IPS-11a (cell line): ENCODE results near the gene HLA-DPB1.
"Not testable (repeated sequence)": the region's sequence is repeated elsewhere in the genome, so short reads cannot be mapped to it uniquely, and the experiment has no call there.

Experiments used
- H3K4me3 ChIP-seq: one replicate; pipeline ENCODE4 v1.5.1; 2013; ENCODE audit warnings: low read depth, low read length, control low read depth

The HLA-DPB1 gene

GRCh38 chr6:33075568-33076405 lies at the start of gene HLA-DPB1:
HLA-DPB1 (plus strand) TSS chr6:33075990; CDS start chr6:33076042, 52 bp downstream.
- no peak within 1 kb of the TSS for H3K4me3 ChIP-seq

- H3K4me3 ChIP-seq: no peak overlapping the region
Observed at GRCh38 chr6:33028220-33028849, 47.5 kb upstream of the HLA-DPB1 start.

GRCh38 chr6:33029328-33030184 lies 46.2 kb upstream of the HLA-DPB1 start:
- no peak overlapping the region for H3K4me3 ChIP-seq

- H3K4me3 ChIP-seq: no peak overlapping the region
Observed at GRCh38 chr6:33030245-33030644, 45.5 kb upstream of the HLA-DPB1 start.

GRCh38 chr6:33034554-33034953 lies 41.2 kb upstream of the HLA-DPB1 start:
- no peak overlapping the region for H3K4me3 ChIP-seq

- H3K4me3 ChIP-seq: no peak overlapping the region
Observed at GRCh38 chr6:33036535-33036934, 39.3 kb upstream of the HLA-DPB1 start.

GRCh38 chr6:33040157-33040556 lies 35.6 kb upstream of the HLA-DPB1 start:
- no peak overlapping the region for H3K4me3 ChIP-seq

GRCh38 chr6:33049323-33050013 lies 26.3 kb upstream of the HLA-DPB1 start:
- no peak overlapping the region for H3K4me3 ChIP-seq

- H3K4me3 ChIP-seq: no peak overlapping the region
Observed at GRCh38 chr6:33050014-33050810, 25.6 kb upstream of the HLA-DPB1 start.

GRCh38 chr6:33052627-33053026 lies 23.2 kb upstream of the HLA-DPB1 start:
- H3K4me3 ChIP-seq: no peak overlapping the region

GRCh38 chr6:33053230-33053629 lies 22.6 kb upstream of the HLA-DPB1 start:
- no peak overlapping the region for H3K4me3 ChIP-seq

- H3K4me3 ChIP-seq: no peak overlapping the region
Observed at GRCh38 chr6:33057222-33058150, 18.3 kb upstream of the HLA-DPB1 start.

GRCh38 chr6:33061987-33062386 lies 13.8 kb upstream of the HLA-DPB1 start:
- H3K4me3 ChIP-seq: no peak overlapping the region

- H3K4me3 ChIP-seq: not testable (repeated sequence)
Observed at GRCh38 chr6:33063435-33063834, 12.4 kb upstream of the HLA-DPB1 start.

- H3K4me3 ChIP-seq: no peak overlapping the region
Observed at GRCh38 chr6:33064723-33065122, 11.1 kb upstream of the HLA-DPB1 start.

GRCh38 chr6:33065312-33065711 lies 10.5 kb upstream of the HLA-DPB1 start:
- H3K4me3 ChIP-seq: no peak overlapping the region

- no peak overlapping the region for H3K4me3 ChIP-seq
Observed at GRCh38 chr6:33066917-33067521, 8.8 kb upstream of the HLA-DPB1 start.

- H3K4me3 ChIP-seq: no peak overlapping the region
Observed at GRCh38 chr6:33069021-33069738, 6.6 kb upstream of the HLA-DPB1 start.
